H54 (cell line): ENCODE results near the gene HHATL.

Experiments used
- DNase-seq: peaks from one replicate; pipeline ENCODE4 v3.0.0; 2011; ENCODE audit warnings: low spot score, mixed read lengths; ENCODE audit not compliant: insufficient read length
- FAIRE-seq: peaks from 3 replicates; lab custom pipeline; 2011; peaks lifted over from hg19 to GRCh38; lab: Jason Lieb, UNC
- POLR2A ChIP-seq: IDR thresholded peaks from 2 replicates; pipeline ENCODE4 v1.6.1; 2011; ENCODE audit warnings: low read depth, mild to moderate bottlenecking, low read length

The HHATL gene

DNA sequence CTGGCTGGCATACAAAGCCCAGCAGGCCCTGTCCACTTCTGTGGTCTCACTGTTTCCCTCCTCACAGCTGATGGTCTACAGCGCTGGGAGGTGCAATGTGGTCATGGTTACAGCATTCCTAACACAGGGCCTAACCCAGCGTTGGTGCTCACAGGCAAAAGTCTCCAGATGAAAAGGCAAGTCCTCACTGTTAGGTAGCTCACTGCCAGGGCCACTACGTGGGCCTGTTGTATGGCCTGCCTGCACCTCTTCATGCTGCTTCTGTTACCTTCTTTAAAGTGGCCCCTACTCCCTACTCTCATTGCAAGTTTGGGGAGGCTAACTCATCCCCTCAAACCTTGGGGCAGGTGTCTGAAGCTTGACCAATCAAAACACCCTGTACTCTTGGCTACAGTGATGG lies 39.2 kb upstream of the HHATL start:
- FAIRE-seq: no peak

DNA sequence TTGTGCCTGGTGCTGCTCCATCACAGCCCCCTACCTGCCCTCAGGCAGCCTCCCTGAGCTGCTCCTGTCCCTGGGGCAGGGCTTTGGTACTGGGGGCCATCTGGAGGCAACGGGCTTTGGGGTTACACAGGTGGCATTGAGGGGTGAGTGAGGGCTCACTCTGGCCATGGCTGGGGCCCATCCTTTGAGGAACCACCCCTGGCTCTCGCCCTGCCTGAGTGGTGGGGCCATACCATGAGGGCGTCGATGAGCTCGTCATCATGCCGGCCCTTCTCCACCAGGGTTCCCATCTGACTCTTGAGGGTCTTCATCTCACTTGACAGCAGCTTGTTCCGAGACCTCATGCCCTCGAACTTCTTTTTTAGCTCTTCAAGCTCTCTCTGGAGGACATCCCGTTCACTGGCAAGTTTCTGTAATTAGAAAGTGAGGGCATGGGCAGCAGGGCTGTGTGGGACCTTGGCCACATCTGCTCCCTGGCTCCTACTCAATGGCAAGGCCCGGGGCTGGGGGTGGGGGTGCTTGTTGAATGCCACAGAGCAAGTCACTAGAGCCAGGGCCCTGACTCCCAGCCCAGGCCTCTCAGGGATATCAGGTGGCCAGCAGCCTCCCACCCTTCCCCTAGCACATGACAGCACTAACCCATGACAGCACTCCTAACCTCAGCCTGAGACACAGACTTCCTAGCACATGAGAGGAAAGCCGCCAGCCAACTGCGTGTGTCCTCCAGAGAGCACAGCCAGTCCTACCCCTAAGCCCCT lies 37.0 kb upstream of the HHATL start:
- no peak for DNase-seq
- TF ChIP-seq POLR2A: no peak
- no peak for FAIRE-seq

More for the DNA sequence above, 39.2 kb upstream of the HHATL start:
- DNase-seq: no peak
- TF ChIP-seq POLR2A: no peak

DNA sequence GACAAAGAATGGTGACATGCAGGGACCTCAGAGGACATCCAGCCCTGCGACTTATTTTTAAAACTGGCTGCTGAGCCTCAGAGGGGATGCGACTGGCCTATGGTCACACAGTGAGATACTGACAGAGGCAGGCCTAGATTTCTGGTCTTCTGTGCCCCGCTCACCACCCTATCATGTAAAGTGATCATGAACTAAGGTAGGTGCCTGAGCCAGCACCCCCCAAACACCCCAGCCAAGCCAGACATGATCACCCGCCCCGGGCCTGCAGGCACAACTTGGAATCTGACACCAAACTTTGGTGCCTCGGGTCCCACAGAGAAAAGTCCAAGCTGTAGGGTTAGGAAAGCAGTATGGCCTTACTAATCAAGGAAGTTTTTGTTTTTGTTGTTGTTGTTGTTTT lies 33.9 kb upstream of the HHATL start:
- no peak for DNase-seq
- FAIRE-seq: no peak
- TF ChIP-seq POLR2A: no peak

DNA sequence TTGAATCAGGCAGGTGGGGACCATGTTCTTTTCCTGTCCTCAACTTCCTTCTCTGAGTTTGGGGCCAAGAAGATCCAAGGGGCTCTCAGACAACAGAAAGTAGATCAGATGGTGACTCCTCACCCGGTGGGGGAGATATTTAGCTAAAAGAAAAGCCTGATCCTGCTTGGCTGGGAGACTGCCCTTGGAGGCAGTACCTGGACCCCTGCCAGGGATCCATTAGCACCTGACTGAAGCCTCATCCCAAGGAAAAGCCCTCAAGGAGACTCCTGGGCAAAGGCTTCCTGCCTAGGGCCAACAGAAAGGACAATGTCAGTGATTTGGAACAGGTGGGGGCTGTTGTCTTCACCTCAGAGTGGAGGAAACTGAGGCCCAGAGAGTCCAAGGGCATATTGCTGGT lies 33.5 kb upstream of the HHATL start:
- no peak for FAIRE-seq
- DNase-seq: no peak
- TF ChIP-seq POLR2A: no peak

DNA sequence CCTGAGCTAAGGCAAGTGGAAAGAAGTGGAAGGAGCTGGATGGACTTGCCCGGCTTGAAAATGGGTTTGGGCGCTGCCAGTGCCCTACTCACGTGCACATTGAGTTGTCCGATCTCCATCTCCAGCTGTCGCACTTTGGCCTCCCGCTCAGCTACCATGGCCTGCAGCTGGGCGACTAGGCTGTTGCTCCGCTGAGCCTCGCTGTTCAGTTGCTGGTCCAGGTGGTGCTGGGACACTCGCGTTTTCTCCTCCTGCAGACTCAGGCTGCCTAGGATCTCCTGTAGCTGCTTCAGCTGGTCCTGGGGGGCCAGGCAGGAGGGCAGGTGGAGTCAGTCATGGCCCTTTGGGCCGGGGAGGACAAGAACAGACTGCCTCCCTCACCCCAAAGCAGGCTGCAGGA lies 33.0 kb upstream of the HHATL start:
- TF ChIP-seq POLR2A: no peak
- DNase-seq (no peak), FAIRE-seq (no peak)

DNA sequence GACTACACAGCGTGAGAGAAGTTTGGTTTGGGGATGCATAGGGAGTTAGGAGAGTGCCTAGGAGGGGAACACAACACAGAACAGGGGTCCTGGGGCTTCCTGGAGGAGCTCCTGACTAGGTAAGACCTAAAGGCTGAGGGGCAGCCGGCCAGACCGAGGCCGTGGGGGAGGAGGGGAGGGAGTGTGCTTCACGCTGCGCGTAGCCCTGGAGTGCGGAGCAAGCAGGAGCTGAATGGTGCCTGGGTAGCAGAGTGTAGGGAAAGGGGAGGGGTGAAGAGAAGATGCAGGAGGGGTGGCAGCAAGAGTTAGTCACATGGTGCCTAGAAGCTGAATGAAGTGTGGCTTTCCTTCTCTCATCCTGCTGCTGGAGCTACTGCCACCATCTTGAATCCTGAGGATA lies 32.4 kb upstream of the HHATL start:
- no peak for TF ChIP-seq POLR2A
- DNase-seq (no peak), FAIRE-seq (no peak)

DNA sequence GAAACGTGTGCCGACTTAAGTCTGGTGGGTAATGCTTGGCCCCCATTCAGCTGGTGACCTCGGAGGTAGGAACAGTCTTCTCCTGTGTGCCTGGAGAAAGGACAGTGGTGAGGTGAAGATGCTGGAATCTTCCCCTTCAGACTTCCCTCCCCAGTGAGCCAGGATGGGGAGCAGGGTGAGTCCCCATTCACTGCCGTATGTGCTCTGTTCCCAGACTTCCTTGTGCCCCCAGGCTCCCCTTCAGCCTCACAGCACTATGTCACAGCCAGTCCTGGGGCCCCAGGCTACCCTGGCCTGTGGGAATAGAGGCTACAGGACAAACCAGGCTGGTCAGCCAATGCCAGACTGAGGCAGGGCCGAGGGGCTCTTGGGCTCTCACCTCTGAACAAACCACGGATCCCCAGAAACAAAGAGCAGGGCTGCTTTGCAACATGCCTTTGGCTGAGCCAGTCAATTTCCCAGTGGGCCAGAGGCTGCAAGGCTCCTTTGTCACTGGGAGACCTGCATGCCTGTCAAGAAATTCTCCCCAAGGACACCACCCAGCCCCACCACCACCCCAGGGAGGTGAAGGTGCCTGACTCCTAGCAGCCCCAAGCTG lies 31.8 kb upstream of the HHATL start:
- no peak for DNase-seq
- no peak for FAIRE-seq

DNA sequence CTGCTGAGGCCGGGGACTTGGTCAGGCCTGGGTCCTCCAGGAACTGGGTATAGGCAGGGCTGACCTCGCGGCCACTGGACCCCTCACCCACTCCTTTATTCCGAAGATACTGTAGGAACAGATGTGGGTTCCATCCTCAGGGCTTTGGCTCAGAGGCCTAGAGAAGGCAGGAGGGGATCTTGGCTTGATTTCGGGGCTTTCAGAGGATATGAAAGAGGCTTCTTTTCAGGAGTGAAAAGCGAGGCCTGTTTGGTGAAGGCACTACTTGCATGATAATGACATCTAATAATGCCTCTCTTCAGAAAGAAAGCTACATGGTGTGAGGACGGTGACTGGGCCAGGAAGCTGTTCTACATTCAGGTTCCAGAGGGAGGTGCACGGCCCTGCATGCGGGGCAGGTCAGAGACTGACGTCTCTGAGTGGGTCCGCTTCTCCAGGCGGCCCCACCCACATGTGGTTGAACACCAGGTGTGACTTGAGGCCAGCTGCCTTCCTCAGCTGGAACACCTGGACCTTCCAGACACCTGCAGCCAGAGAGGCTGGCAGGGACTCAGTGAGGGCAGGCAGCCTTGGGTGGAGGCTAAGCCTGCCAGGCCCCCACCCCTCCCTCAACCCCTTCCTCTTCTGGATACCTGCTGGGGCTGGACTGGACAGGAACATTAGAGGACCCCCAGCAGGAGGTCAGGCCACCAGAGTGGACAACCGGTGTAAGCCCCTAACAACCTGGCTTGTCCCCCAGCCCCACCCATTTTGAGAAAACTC lies 31.1 kb upstream of the HHATL start:
- no peak for FAIRE-seq
- TF ChIP-seq POLR2A: no peak
- no peak for DNase-seq

More for the DNA sequence above, 31.8 kb upstream of the HHATL start:
- no peak for TF ChIP-seq POLR2A

DNA sequence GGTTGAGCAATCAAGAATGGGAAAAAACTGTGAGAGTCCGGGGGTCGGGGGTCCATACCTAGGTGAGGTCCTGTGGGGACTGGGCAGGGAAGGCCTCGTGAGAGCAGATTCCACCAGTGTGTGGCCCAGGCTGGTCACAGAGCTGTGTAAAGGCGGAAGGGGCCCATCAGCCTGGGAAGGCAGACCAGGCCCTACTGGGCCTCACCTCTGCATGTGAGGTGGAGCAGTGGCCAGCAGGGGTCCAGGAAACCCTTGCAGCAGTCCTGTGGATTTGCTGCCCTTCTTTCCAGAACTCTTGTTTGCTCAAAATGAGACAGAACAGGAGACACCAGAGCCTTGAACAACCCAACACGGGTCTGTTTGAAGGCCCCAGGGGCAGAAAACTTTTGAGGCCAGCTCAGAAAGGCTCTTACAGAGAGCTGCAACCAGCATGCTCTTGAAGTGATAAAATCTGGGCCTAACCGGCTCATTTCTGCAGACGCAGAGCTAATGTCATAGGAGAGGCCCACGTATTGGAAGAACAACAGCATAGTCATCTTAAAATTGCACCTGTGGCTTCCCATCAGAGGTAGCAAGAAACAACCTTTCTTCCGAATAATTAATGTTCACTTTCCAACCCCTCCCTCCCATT lies 30.3 kb upstream of the HHATL start:
- no peak for DNase-seq
- FAIRE-seq: no peak

DNA sequence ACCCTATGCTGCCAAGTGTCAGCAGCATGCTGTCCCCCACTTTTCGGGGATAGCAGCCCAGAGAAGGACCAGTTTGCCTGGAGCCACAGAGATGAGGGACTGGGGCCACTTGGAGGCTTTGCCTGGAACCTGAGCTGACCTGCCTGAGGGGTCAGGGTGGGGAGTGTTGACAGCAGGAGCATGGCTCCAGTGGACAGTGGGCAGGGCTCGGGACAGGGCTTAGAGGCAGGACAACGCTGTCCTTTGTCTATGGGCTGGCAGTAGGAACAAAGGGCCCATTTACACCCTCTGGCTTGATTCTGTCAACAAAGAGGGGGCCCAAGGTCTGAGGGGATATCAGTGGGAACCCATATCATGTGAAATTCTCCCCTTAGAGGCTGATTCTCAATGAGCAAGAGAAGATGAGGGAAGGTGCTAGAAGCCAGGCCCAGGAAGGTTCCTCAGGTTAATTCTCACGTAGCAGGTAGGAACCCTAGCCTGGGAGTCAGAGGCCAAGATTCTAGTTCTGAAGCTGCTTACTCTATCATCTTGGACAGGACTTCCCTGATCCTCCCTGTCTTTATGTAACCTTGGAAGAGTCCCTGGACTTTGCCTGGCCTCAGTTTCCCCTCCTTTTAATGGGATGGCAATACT lies 29.7 kb upstream of the HHATL start:
- no peak for TF ChIP-seq POLR2A
- FAIRE-seq (no peak), DNase-seq (no peak)

More for the DNA sequence above, 30.3 kb upstream of the HHATL start:
- no peak for TF ChIP-seq POLR2A

DNA sequence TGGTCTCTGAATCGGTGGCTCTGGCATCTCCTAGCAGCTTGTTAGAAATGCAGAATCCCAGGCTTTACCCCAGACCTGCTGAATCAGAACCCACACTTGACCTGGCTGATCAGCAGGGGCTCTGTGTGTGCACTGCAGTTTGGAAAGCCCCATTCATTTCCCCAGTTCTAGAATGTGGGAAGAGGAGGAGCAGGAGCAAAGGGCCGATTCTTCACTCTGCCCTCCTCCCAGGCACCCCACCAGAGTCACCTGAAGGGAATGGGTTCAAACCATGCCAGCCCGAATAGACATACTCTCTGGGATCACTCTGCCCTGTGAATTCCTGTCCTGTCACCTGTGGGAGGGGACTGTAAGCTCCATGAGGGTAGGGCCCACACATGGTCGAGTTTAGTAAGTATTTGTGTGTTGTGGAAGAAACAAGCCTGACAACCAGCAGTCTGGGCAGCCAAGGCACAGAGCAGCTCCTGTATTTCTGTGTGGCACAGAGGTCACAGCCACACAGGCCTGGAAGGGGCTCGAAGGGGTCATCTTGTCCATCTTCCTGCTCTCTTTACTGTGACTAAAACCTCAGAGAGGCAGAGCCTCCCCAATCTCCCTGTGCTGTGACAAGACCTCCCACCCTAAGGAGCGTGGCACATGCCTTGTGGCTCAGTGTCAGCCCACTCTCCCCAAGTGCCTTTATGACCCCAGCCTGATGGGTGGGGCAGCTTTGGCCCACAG lies 29.0 kb upstream of the HHATL start:
- TF ChIP-seq POLR2A: no peak
- DNase-seq (no peak), FAIRE-seq (no peak)

DNA sequence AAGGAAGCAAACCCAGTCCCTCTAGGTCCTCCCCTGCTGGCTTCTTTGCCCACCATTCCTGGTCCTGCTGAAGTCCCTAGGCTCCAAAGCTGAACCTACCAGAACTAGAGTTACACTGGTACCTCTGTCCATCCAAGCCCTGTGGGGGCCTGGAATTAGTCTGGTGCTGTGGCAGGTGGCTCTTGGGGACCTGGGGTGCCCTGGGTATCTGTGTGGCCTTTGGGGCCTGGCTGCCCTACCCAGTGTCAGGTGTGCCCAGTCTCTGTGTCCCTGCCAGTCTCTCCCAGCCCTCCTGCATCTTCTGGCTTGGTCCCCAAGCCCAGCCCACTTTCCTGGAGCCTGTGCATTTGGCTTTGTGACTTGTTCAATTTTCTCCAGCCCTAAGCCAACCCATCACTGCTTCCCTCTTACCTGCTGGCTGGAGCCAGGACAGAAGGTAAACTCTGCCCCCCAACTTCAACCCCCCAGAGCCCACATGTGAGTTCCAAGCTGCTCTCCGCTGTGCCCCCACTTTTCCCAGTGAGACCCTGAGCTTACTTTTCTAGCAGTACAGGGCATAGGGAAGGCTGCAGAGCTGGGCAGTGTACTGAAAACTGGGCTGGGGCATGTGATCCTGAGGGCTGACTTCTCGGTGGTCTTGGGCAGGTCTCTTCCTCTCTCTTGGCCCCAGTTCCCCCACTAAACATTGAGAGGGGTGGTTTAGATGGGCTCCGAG lies 28.3 kb upstream of the HHATL start:
- no peak for TF ChIP-seq POLR2A
- FAIRE-seq: no peak
- no peak for DNase-seq
